Calu3 (cell line): ENCODE measurements around the gene GTF3C1. TPM values are rescaled to one million over a fixed set of nuclear protein-coding genes. Genes with fewer than 3 reads are reported as not detected.

ENCODE experiments used
- BruUV-seq: library from RNA; stranded (reverse); fragments of 400-500 nt; replicated peaks from 2 replicates; lab custom pipeline; 2021; lab: Mats Ljungman, UMichigan
- CTCF ChIA-PET: fragments of 300-600 bp; sonication (Branson Sonifier 250); formaldehyde crosslinking; loops from one replicate; lab custom pipeline; 2022; ENCODE audit warnings: antibody characterized with exemption; lab: Charles Lee
- DNase-seq: peaks from one replicate; pipeline ENCODE4 v3.0.0; 2022
- H3K27ac Mint-ChIP-seq: one replicate; pipeline ENCODE4 v1.8.0; 2022; ENCODE audit warnings: mixed read lengths; ENCODE audit not compliant: unreplicated experiment
- H3K27me3 Mint-ChIP-seq: one replicate; pipeline ENCODE4 v1.8.0; 2022; ENCODE audit warnings: mixed read lengths; ENCODE audit not compliant: unreplicated experiment
- H3K36me3 Mint-ChIP-seq: one replicate; pipeline ENCODE4 v1.8.0; 2022; ENCODE audit warnings: mild to moderate bottlenecking, moderate library complexity, mixed read lengths; ENCODE audit not compliant: insufficient read depth, unreplicated experiment
- H3K4me1 Mint-ChIP-seq: one replicate; pipeline ENCODE4 v1.8.0; 2022; ENCODE audit warnings: mild to moderate bottlenecking, low read depth, mixed read lengths; ENCODE audit not compliant: unreplicated experiment
- H3K4me3 Mint-ChIP-seq: one replicate; pipeline ENCODE4 v1.8.0; 2022; ENCODE audit warnings: mild to moderate bottlenecking, low read depth, moderate library complexity, mixed read lengths; ENCODE audit not compliant: unreplicated experiment
- H3K9me3 Mint-ChIP-seq: one replicate; pipeline ENCODE4 v1.8.0; 2022; ENCODE audit warnings: low read depth, mixed read lengths; ENCODE audit not compliant: unreplicated experiment
- intact Hi-C: fragments of 100-400 bp; cut with micrococcal nuclease; formaldehyde crosslinking; loops from one replicate; pipeline ENCODE4 v1.10.0; 2022; ENCODE audit not compliant: unreplicated experiment
- total RNA-seq: library from RNA; stranded (reverse); gene quantifications from 2 replicates; pipeline ENCODE4 v1.2.3, GENCODE V29; 2022
- TF ChIP-seq, protein P1 (sequence below): fragments of 200-600 bp; IDR thresholded peaks from one replicate; pipeline ENCODE4 v1.8.0; 2022; ENCODE audit warnings: antibody characterized with exemption; ENCODE audit not compliant: unreplicated experiment

The GTF3C1 gene
- total RNA-seq, 1 experiment from 2014 or later: 90.9 TPM

DNA sequence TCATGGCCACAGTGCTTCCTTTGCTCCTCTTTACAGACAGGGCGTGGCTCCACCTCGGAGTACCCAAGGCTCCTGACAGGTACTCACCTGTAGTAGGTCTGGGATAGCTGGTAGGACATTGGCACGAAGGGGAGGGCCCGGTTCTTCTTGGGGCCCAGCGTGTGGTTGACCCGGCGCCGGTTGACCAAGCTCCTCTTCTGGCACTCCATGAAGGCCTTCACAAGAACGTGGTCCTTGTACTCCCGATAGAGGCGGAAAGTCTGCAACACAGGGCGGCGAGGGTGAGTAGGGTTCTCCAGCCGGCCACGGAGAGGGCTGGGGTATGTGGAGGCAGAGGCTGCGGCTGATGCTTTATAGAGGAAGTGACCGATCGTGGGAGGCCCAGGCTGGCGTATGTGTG is 78.1 kb downstream of the GTF3C1 start:
- no peak for DNase-seq
- Mint-ChIP-seq H3K9me3 (no peaks in the 10 kb centered on the region), H3K27me3 (no peaks in the 10 kb centered on the region), H3K4me1 (peaks cover 6% of the 10 kb centered on the region), H3K27ac (no peak overlapping the region), H3K36me3 (peaks cover 63% of the 10 kb centered on the region), H3K4me3 (no peak overlapping the region)
- intact Hi-C loops: no loop called here
- CTCF ChIA-PET: no interaction called here
- TF ChIP-seq, protein P1, sequence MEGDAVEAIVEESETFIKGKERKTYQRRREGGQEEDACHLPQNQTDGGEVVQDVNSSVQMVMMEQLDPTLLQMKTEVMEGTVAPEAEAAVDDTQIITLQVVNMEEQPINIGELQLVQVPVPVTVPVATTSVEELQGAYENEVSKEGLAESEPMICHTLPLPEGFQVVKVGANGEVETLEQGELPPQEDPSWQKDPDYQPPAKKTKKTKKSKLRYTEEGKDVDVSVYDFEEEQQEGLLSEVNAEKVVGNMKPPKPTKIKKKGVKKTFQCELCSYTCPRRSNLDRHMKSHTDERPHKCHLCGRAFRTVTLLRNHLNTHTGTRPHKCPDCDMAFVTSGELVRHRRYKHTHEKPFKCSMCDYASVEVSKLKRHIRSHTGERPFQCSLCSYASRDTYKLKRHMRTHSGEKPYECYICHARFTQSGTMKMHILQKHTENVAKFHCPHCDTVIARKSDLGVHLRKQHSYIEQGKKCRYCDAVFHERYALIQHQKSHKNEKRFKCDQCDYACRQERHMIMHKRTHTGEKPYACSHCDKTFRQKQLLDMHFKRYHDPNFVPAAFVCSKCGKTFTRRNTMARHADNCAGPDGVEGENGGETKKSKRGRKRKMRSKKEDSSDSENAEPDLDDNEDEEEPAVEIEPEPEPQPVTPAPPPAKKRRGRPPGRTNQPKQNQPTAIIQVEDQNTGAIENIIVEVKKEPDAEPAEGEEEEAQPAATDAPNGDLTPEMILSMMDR: no peak
- no TSS peak for BruUV-seq

DNA sequence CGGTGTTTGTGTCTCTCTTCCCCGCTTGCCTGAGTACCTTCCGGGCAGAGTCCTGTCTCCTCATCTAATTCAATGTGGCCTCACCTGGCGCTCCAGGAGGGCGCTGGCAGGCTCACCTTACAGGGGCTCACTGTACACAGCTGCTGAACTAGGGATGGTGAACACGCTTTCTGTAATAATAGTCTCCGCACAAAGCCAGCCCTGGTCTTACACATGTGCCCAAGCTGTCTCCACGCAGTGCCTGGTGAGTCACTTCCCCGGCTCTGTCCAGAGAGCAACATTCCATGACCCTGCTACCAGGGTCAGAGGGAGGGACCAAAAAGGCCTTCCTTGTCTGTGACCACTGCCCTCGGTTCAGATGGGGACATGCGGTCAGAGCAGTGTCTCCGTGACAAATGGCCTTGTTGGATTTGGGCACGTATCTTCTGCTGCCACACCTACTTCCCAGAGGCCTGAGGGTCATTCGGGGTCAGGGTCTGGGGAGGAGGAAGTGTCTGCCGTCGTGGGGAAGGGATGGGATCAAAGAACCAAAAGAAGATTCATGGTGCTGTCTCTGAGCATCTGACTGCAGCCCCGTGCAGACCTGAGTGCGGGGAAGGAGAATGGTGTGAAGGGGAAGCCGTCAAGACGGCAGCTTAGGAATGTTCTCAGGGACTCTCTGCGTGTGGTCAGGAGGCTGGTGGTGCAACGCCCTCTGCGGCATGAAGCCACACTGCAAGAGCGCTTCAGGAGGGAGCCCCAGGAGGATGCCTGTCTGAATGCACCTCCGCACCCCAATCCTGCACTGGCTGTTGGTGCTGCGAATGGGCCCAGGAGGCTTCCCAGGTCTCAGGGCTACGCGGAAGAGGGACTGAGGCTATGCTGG is 78.9 kb downstream of the GTF3C1 start:
- peaks cover 57% of the 10 kb centered on the region for H3K36me3 Mint-ChIP-seq
- no peak overlapping the region for H3K4me3 Mint-ChIP-seq
- intact Hi-C loops: no loop called here
- CTCF ChIA-PET: interaction anchor here (0.6 kb wide), 1 partner anchor 1360 kb away, joined by 3 read pairs; no protein-coding TSS in a partner anchor
- no TSS peak for BruUV-seq
- no peak for DNase-seq
- TF ChIP-seq, protein P1: no peak
- no peaks in the 10 kb centered on the region for H3K27me3 Mint-ChIP-seq
- no peak overlapping the region for H3K27ac Mint-ChIP-seq
- peaks cover 6% of the 10 kb centered on the region for H3K4me1 Mint-ChIP-seq
- H3K9me3 Mint-ChIP-seq: no peaks in the 10 kb centered on the region

GRCh38 chr16:27468941-27469531 is 80.7 kb downstream of the GTF3C1 start:
- Mint-ChIP-seq H3K36me3 (peaks cover 52% of the 10 kb centered on the region), H3K4me3 (no peak overlapping the region), H3K27me3 (no peaks in the 10 kb centered on the region)

DNA sequence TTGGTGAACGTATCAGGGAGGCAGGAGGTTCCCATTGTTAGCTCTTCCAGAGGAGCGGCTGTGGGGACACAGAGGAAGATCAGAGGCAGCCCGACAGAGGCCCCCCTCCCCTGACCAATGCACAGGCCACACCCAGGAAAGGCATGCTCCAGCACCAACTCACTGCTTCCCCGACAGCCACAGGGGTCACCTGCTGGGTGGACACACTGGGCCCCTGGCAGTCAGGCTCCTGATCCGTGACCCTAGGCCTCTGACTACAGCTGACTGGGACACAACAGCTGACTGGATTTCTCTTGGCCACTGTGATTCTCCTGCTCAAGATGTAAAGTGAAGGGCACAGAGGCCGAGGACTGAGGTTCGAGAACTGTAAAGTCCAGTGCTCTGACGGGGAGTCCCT is 84.2 kb downstream of the GTF3C1 start:
- Mint-ChIP-seq H3K4me3 (no peak overlapping the region), H3K9me3 (no peaks in the 10 kb centered on the region), H3K4me1 (no peaks in the 10 kb centered on the region), H3K36me3 (peaks cover 55% of the 10 kb centered on the region), H3K27ac (no peak overlapping the region), H3K27me3 (no peaks in the 10 kb centered on the region)
- CTCF ChIA-PET: interaction anchor here (0.6 kb wide), 1 partner anchor 753 kb away, joined by 5 read pairs; no protein-coding TSS in a partner anchor
- TF ChIP-seq, protein P1: no peak
- no peak for DNase-seq
- BruUV-seq: no TSS peak
- intact Hi-C loops: no loop called here

More at GRCh38 chr16:27468941-27469531, 80.7 kb downstream of the GTF3C1 start:
- CTCF ChIA-PET: no interaction called here
- intact Hi-C loops: no loop called here
- TF ChIP-seq, protein P1: no peak
- no peak for DNase-seq
- peaks cover 6% of the 10 kb centered on the region for H3K4me1 Mint-ChIP-seq
- H3K27ac Mint-ChIP-seq: no peak overlapping the region
- no peaks in the 10 kb centered on the region for H3K9me3 Mint-ChIP-seq
- BruUV-seq: no TSS peak
